NT2/D1 (cell line): ENCODE measurements around the gene ROBO3.
A peak's percentile ranks its signal among the peaks of the same experiment; 100 is the strongest.

Experiments
- DNase-seq: peaks from one replicate; pipeline ENCODE4 v3.0.0-alpha.2; 2011; ENCODE audit warnings: low read depth, low spot score
- H3K27me3 ChIP-seq: 2 replicates; pipeline ENCODE4 v1.6.0; 2011; ENCODE audit warnings: mild to moderate bottlenecking; ENCODE audit not compliant: insufficient read length, insufficient read depth
- H3K36me3 ChIP-seq: 2 replicates; pipeline ENCODE4 v1.6.1; 2011; ENCODE audit warnings: mild to moderate bottlenecking, low read length, mixed read lengths; ENCODE audit not compliant: insufficient read depth, insufficient read length
- H3K4me1 ChIP-seq: 2 replicates; pipeline ENCODE4 v1.5.1; 2011; ENCODE audit not compliant: insufficient read depth, insufficient read length
- H3K4me3 ChIP-seq: 2 replicates; pipeline ENCODE4 v1.5.1; 2011; ENCODE audit warnings: low read depth; ENCODE audit not compliant: insufficient read length
- H3K9ac ChIP-seq: 2 replicates; pipeline ENCODE4 v1.6.0; 2011; ENCODE audit warnings: low read depth; ENCODE audit not compliant: insufficient read length
- H3K9me3 ChIP-seq: 2 replicates; pipeline ENCODE4 v1.5.1; 2011; ENCODE audit warnings: mild to moderate bottlenecking, low read length; ENCODE audit not compliant: insufficient read depth
- SUZ12 ChIP-seq: IDR thresholded peaks from 2 replicates; pipeline ENCODE4 v1.6.1; 2011; ENCODE audit not compliant: insufficient read length, insufficient read depth; ENCODE audit errors: extremely low read depth
- YY1 ChIP-seq: IDR thresholded peaks from 2 replicates; pipeline ENCODE4 v1.6.1; 2011; ENCODE audit not compliant: insufficient read length, insufficient read depth
- ZNF274 ChIP-seq: IDR thresholded peaks from 2 replicates; pipeline ENCODE4 v1.6.1; 2011; ENCODE audit warnings: mild to moderate bottlenecking, low read depth, low read length

Gene ROBO3

DNA sequence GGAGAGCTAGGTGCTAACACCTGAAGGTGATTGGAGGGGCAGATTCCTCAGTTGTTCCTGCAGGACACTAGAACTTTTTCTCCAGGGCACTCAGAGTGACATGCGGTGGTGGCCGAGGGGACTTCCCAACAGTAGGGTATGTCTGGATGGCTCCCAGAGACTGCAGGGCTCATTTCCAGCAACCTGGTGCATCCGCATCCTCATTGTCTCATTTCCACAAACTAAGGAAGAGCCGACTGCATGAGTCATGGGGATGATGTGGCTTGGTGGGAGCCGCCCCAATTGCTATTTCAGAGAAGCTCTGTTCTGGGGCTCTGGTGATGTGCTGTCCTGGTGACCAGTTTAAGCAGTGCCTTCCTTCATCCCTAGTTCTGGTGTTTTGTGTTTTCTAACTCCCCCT lies 35.2 kb downstream of the ROBO3 start:
- Histone ChIP-seq H3K9ac (no peak overlapping the region), H3K36me3 (no peaks in the 10 kb centered on the region), H3K27me3 (no peaks in the 10 kb centered on the region), H3K9me3 (no peaks in the 10 kb centered on the region), H3K4me1 (peaks cover 7% of the 10 kb centered on the region), H3K4me3 (no peak overlapping the region)
- TF ChIP-seq YY1 (no peak), ZNF274 (no peak), SUZ12 (no peak)
- peak; percentile 48 for DNase-seq

DNA sequence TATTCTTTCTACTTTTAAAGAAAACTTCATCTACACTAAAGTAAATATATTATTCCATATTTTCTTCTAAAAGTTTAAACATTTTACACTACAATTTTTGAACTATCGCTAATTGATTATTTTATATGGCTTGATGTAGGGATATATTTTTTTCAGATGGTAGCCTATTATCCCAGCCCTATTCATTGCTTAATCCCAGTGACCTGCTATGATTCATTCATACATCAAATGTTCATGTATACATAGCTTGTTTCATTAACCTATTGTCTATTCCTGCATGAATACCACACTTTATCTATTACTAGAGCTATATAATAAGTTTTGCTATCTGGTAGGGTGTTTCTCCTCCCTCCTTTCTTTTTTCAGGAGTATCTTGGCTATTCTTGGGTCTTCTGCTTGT lies 37.4 kb downstream of the ROBO3 start:
- no peak for TF ChIP-seq YY1
- no peak for TF ChIP-seq SUZ12
- no peak for TF ChIP-seq ZNF274

DNA sequence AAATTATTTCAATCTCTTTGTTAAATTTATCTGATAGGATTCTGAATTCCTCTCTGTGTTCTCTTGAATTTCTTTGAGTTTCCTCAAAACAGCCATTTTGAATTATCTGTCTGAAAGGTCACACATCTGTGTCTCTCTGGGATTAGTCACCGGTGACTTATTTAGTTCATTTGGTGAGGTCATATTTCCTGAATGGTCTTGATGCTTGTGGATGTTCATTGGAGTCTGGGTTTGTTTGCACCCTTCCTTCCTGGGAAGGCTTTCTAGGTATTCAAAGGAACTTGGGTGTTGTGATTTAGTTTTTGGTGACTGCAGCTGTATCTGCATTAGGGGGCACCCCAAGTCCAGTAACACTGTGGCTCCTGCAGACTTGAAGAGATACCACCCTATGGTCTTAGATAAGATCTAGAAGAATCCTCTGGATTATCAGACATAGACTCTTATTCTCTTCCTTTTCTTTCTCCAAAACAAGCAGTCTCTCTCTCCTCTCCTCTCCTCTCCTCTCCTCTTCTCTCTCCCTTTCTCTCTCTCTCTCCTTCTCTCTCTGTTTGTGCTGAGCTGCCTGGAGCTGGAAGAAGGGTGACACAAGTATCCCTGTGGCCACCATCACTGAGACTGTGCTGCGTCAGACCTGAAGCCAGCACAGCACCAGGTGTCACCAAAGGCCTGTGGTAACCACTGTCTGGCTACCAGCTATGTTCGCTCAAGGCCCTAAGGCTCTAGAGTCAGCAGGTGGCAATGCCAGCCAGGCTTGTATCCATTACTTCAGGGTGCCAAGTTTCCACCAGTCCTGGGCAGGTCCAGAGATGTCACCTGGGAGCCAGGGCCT lies 50.5 kb downstream of the ROBO3 start:
- no peaks in the 10 kb centered on the region for H3K36me3 ChIP-seq
- no peaks in the 10 kb centered on the region for H3K27me3 ChIP-seq
- no peaks in the 10 kb centered on the region for H3K4me1 ChIP-seq
- no peak overlapping the region for H3K9ac ChIP-seq
- TF ChIP-seq ZNF274 (no peak), YY1 (no peak), SUZ12 (no peak)
- H3K4me3 ChIP-seq: no peak overlapping the region
- no peak for DNase-seq
- peaks cover 6% of the 10 kb centered on the region; the same call in 1 of the 2 replicates for H3K9me3 ChIP-seq

More for the DNA sequence above, 37.4 kb downstream of the ROBO3 start:
- Histone ChIP-seq H3K36me3 (no peaks in the 10 kb centered on the region), H3K4me3 (no peak overlapping the region), H3K4me1 (peaks cover 3% of the 10 kb centered on the region), H3K9ac (no peak overlapping the region), H3K27me3 (no peaks in the 10 kb centered on the region), H3K9me3 (no peaks in the 10 kb centered on the region)
- no peak for DNase-seq

DNA sequence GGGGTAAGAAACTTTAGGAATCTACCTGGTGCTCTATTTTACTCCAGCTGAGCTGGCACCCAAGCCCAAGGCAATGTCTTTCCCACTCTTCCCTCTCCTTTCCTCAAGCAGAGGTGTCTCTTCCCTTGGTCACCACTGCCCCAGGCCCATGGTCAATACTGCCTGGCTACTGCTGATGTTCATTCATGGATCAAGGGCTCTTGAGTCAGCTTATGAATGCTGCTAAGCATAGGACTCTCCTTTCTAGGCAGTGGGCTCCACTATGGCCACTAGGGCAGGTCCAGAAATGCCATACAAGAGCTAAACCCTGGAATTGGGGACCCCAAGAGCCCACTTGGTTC lies 51.1 kb downstream of the ROBO3 start:
- Histone ChIP-seq H3K9ac (no peak overlapping the region), H3K9me3 (peaks cover 6% of the 10 kb centered on the region; the same call in 1 of the 2 replicates), H3K4me3 (no peak overlapping the region), H3K27me3 (no peaks in the 10 kb centered on the region), H3K36me3 (no peaks in the 10 kb centered on the region), H3K4me1 (no peaks in the 10 kb centered on the region)
- DNase-seq: no peak
- no peak for TF ChIP-seq ZNF274
- TF ChIP-seq YY1: no peak
- no peak for TF ChIP-seq SUZ12

DNA sequence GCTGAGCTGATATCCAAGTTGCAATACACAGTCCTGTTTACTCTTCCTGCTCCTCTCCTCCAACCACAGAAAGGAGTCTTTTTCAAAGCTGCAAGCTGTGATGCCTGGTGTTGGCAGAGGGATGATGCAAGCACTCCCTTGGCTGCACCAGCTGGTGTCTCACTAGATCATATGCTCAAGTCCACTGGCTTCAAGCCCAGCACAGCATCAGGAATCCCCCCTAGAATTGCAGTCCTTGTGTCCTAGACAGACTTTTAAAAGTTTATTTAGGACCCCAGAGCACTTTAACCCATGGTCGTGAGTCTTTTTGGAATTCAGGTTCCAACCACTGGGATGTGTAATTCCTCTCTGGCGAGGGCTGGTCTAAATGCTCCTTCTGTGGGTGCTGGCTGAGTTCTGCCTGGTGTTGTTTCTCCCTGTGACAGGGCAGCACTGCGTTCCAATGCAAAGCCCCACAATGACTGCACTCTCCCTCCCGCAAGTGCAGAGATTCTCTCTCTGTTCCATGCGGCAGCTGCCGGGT lies 51.9 kb downstream of the ROBO3 start:
- Histone ChIP-seq H3K27me3 (peaks cover 4% of the 10 kb centered on the region), H3K9me3 (peaks cover 2% of the 10 kb centered on the region; the same call in 1 of the 2 replicates)
- no peak for TF ChIP-seq ZNF274
- no peak for TF ChIP-seq YY1
- no peak for TF ChIP-seq SUZ12

GRCh38 chr11:124918950-124919349 lies 53.7 kb downstream of the ROBO3 start, which contains the start of gene HEPN1:
TSS of gene HEPN1 (plus strand) at chr11:124919250.
- no peak for DNase-seq
- Histone ChIP-seq H3K9ac (no peak within 1 kb of the TSS), H3K4me3 (no peak within 1 kb of the TSS), H3K9me3 (no peaks in the 10 kb centered on the region), H3K36me3 (no peaks in the 10 kb centered on the region), H3K27me3 (peaks cover 4% of the 10 kb centered on the region), H3K4me1 (peaks cover 4% of the 10 kb centered on the region)
- TF ChIP-seq SUZ12 (no peak), YY1 (no peak), ZNF274 (no peak)

More for the DNA sequence above, 51.9 kb downstream of the ROBO3 start:
- Histone ChIP-seq H3K9ac (no peak overlapping the region), H3K36me3 (no peaks in the 10 kb centered on the region), H3K4me3 (no peak overlapping the region), H3K4me1 (peaks cover 4% of the 10 kb centered on the region)
- no peak for DNase-seq

GRCh38 chr11:124919898-124920297 lies 54.7 kb downstream of the ROBO3 start:
- H3K4me3 ChIP-seq: no peak overlapping the region
- H3K9ac ChIP-seq: no peak overlapping the region
- TF ChIP-seq ZNF274 (no peak), YY1 (no peak), SUZ12 (no peak)
- no peaks in the 10 kb centered on the region for H3K36me3 ChIP-seq
- no peak for DNase-seq
- H3K4me1 ChIP-seq: peaks cover 4% of the 10 kb centered on the region
- H3K27me3 ChIP-seq: peaks cover 4% of the 10 kb centered on the region
- no peaks in the 10 kb centered on the region for H3K9me3 ChIP-seq
